Esophagus squamous epithelium (tissue), 5 donors: ENCODE measurements around the gene TPST1. TPM values are rescaled to one million over a fixed set of nuclear protein-coding genes. Genes with fewer than 3 reads are reported as not detected.

Source experiments
- DNase-seq: peaks from one replicate; lab custom pipeline; 2025; lab: John Stamatoyannopoulos, UW
- H3K27ac ChIP-seq, 4 donors: fragments of 200-600 bp; sonication (generic); one replicate each; pipeline ENCODE4 v1.5.1; 2016 to 2019; ENCODE audit warnings: mild to moderate bottlenecking in 1 of 4
- H3K27me3 ChIP-seq, 4 donors: fragments of 200-600 bp; sonication (generic); 1 replicate in 3 of 4; 2 replicates in 1 of 4; pipeline versions ENCODE4 v1.5.1 to v1.6.0; 2017 to 2021; ENCODE audit warnings: antibody characterized with exemption in 1 of 4
- H3K36me3 ChIP-seq, 3 donors: fragments of 200-600 bp; sonication (generic); one replicate each; pipeline ENCODE4 v1.5.1; 2016 to 2019
- H3K4me1 ChIP-seq, 3 donors: fragments of 200-600 bp; sonication (generic); one replicate each; pipeline ENCODE4 v1.5.1; 2017 to 2019
- H3K4me3 ChIP-seq, 4 donors: fragments of 200-600 bp; sonication (generic); 1 replicate in 3 of 4; 2 replicates in 1 of 4; pipeline ENCODE4 v1.5.1; 2016 to 2019; ENCODE audit warnings: mild to moderate bottlenecking in 2 of 4, moderate library complexity in 1 of 4
- H3K9me3 ChIP-seq, 3 donors: fragments of 200-600 bp; sonication (generic); one replicate each; pipeline ENCODE4 v1.5.1; 2016 to 2019
- POLR2A ChIP-seq, 4 donors: fragments of 450-650 bp; IDR thresholded peaks; one replicate each; pipeline ENCODE4 v1.6.1; 2017; ENCODE audit warnings: antibody characterized with exemption in 4 of 4, mild to moderate bottlenecking in 4 of 4, moderate library complexity in 3 of 4
- WGBS, 2 donors: methylation state at CpG; one replicate each; pipeline ENCODE4 v1.1.5; 2018; 5-methylcytosine and 5-hydroxymethylcytosine counted together
- intact Hi-C: fragments of 100-400 bp; cut with DNase I; formaldehyde crosslinking; loops from one replicate; pipeline ENCODE4 v1.15.0; 2022
- total RNA-seq, 4 donors: library from RNA; depleted of rRNA; stranded (reverse); fragments of >200 nt; gene quantifications; one replicate each; pipeline ENCODE4 v1.1.0, GENCODE V29; 2016
- TF ChIP-seq, protein P1 (sequence below), 6 experiments: fragments of 450-650 bp in 4 of 6; fragments of 200-600 bp in 2 of 6; sonication (generic) in 2 of 6; IDR thresholded peaks; one replicate each; pipeline ENCODE4 v1.5.1; 2016 to 2019; ENCODE audit warnings: antibody characterized with exemption in 6 of 6, mild to moderate bottlenecking in 4 of 6, moderate library complexity in 4 of 6
- donor health status: DM: yes; HTN: yes; CAD: no.

Gene TPST1
- total RNA-seq, 4 donors from 2014 or later = 10.2 to 23.1 (median 17.1) TPM

DNA sequence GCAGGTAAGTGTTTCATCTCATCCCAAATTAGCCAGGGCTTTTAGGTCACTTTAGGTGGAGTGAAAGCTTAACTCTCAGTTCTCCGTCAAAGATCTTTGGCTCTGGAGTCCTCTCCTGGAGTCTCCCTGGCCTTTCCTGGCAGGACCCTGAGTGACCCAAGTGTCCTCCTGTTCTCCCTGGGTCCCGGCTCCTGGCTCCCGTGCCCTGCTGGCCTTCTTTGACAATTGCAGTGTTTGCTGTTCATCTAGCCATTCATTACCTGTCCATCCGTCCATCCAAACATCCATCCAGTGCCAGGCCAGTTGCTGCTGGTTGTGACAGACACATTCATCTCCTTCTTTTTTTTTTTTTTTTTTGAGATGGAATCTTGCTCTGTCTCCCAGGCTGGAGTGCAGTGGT is 6.2 kb upstream of the TPST1 start:
- intact Hi-C loops = no loop called here
- 88 to 92% methylated on average over 2 to 4 of the region's 4 CpGs for WGBS, 2 donors
- DNase-seq = no peak
- Histone ChIP-seq H3K27ac (no peak overlapping the region), H3K36me3 (no peaks in the 10 kb centered on the region), H3K4me3 (no peak overlapping the region), H3K4me1 (no peaks in the 10 kb centered on the region), H3K9me3 (no peaks in the 10 kb centered on the region), H3K27me3 (no peaks in the 10 kb centered on the region)
- no peak for TF ChIP-seq POLR2A (IDR thresholded peaks at IDR 0.05)
- TF ChIP-seq, protein P1, sequence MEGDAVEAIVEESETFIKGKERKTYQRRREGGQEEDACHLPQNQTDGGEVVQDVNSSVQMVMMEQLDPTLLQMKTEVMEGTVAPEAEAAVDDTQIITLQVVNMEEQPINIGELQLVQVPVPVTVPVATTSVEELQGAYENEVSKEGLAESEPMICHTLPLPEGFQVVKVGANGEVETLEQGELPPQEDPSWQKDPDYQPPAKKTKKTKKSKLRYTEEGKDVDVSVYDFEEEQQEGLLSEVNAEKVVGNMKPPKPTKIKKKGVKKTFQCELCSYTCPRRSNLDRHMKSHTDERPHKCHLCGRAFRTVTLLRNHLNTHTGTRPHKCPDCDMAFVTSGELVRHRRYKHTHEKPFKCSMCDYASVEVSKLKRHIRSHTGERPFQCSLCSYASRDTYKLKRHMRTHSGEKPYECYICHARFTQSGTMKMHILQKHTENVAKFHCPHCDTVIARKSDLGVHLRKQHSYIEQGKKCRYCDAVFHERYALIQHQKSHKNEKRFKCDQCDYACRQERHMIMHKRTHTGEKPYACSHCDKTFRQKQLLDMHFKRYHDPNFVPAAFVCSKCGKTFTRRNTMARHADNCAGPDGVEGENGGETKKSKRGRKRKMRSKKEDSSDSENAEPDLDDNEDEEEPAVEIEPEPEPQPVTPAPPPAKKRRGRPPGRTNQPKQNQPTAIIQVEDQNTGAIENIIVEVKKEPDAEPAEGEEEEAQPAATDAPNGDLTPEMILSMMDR (IDR thresholded peaks at IDR 0.05) = no peak

DNA sequence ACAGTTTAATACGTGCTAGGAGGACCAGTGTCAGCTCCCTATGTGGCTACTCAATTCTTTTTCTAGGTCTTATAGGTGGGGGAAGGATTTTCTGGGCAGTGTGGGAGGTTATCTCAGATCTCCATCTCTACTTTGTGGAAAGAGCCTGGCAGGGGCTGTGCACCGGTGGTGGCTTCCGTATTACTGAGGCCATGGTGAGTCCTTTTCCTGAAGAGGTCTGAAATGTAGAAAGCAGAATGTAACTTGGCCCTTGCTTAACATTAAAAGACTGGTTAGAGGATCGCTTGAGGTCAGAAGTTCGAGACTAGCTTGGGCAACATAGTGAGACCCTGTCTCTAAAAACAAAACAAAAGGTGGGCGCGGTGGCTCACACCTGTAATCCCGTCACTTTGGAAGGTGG is 2.7 kb upstream of the TPST1 start:
- Histone ChIP-seq H3K9me3 (no peaks in the 10 kb centered on the region), H3K27ac (no peak overlapping the region), H3K36me3 (no peaks in the 10 kb centered on the region), H3K27me3 (no peaks in the 10 kb centered on the region), H3K4me1 (peaks cover 5 to 30% (median 6%) of the 10 kb centered on the region in 3 donors), H3K4me3 (no peak overlapping the region)
- intact Hi-C loops = no loop called here
- no peak for TF ChIP-seq POLR2A (IDR thresholded peaks at IDR 0.05)
- WGBS, 2 donors = 58 to 61% methylated on average over 5 to 8 of the region's 8 CpGs
- DNase-seq = no peak

DNA sequence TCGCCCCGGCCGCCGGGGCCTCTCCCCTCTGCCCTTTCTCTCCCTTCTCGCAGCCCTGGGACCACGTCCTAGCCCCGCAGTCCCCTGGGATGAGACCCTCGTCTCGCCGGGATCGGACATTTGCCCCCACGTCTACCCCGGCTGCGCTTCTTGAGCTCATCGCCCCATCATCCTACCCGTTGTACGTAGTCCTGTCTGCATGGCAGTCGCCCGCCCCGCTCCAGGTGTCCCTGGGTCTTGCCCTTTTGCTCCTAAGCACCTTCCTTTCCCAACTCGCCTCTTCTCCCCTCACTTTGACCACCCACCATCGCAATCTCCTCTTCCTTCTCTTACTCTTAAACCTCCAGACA is 582 bp downstream of the TPST1 start:
- WGBS, 2 donors = 4 to 8% methylated on average over 17 to 18 of the region's 22 CpGs

DNA sequence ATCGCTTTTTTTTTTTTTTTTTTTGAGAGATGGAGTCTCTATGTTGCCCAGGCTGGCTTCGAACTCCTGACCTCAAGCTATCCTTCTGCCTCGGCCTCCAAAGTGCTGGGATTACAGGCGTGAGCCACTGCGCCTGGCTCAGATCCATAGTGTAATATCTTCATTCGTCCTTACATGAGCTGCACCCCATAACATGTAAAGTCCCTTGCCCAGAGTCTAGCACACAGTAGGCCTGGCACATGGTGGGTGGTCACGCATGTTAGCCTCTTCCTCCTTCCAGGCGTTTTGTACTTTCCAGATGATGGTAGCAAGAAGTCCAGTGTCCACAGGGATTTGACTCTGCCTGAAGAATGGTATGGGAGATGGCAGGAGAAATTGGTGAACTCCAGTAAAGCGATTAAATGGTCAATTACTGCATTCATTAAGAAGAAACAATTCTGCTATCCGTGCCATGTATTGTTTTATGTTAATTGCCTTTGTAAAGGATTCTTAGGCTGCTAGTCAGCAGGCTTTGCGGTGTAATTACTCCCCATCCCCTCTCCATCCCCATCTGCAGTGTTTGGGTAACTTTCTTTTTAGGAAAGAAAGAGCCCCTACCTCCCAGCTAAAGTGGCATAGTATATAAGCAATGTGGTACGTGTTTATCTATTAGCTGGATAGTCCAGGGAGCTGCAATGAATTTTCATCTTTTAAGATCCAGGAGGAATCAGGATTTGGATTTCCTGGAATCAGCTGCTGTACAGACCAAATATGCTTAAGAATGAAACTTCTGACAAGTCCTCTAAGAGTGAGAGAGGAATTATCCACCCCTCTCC is 1.2 kb downstream of the TPST1 start:
- 39 to 44% methylated on average over 12 of the region's 12 CpGs for WGBS, 2 donors

More for the DNA sequence above, 582 bp downstream of the TPST1 start:
- Histone ChIP-seq H3K9me3 (no peaks in the 10 kb centered on the region), H3K4me1 (peaks cover 11 to 49% (median 14%) of the 10 kb centered on the region in 3 donors), H3K27ac (peak overlapping the region; percentile 79 to 88 (median 84)), H3K36me3 (peaks cover 0 to 9% (median 0%) of the 10 kb centered on the region in 3 donors), H3K4me3 (peak overlapping the region; percentile 68 to 90 (median 88)), H3K27me3 (no peaks in the 10 kb centered on the region)
- no peak for DNase-seq
- TF ChIP-seq, protein P1 (IDR thresholded peaks at IDR 0.05) = no peak
- TF ChIP-seq POLR2A (IDR thresholded peaks at IDR 0.05) = no peak
- intact Hi-C loops = no loop called here

DNA sequence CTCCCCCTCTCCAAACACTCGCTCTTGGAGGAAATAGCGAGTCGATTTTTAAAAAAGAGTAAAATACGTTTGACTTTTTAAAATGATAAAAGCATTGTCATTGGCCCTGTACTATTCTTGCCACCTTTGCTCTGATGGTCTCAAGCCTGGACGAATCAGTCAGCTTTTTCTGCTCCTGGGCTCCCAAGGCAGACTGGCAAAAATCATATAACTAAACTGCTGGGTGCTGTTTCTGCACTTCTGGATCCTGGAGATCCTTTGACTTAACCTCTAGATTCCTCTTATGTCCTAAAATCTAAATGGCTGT is 1.8 kb downstream of the TPST1 start:
- Histone ChIP-seq H3K27ac (peak overlapping the region in 3 of 4 donors; percentile 7 to 88 (median 79)), H3K4me3 (peak overlapping the region in 3 of 4 donors; percentile 68 to 88 (median 88)), H3K4me1 (peaks cover 11 to 49% (median 14%) of the 10 kb centered on the region in 3 donors), H3K27me3 (no peaks in the 10 kb centered on the region), H3K9me3 (no peaks in the 10 kb centered on the region), H3K36me3 (peaks cover 0 to 9% (median 0%) of the 10 kb centered on the region in 3 donors)
- intact Hi-C loops = no loop called here
- TF ChIP-seq POLR2A (IDR thresholded peaks at IDR 0.05) = no peak
- TF ChIP-seq, protein P1 (IDR thresholded peaks at IDR 0.05) = no peak
- no peak for DNase-seq
- WGBS, 2 donors = 37 to 50% methylated on average over 5 of the region's 5 CpGs

More for the DNA sequence above, 1.2 kb downstream of the TPST1 start:
- H3K36me3 ChIP-seq = peaks cover 0 to 9% (median 0%) of the 10 kb centered on the region in 3 donors
- intact Hi-C loops = no loop called here
- peak overlapping the region; percentile 7 to 88 (median 44) for H3K27ac ChIP-seq
- no peaks in the 10 kb centered on the region for H3K9me3 ChIP-seq
- DNase-seq = no peak
- H3K4me1 ChIP-seq = peaks cover 11 to 49% (median 14%) of the 10 kb centered on the region in 3 donors
- peak overlapping the region; percentile 68 to 90 (median 88) for H3K4me3 ChIP-seq
- H3K27me3 ChIP-seq = no peaks in the 10 kb centered on the region
- no peak for TF ChIP-seq POLR2A (IDR thresholded peaks at IDR 0.05)
- TF ChIP-seq, protein P1 (IDR thresholded peaks at IDR 0.05) = no peak
